GM18505 (cell line): ENCODE measurements around the gene C1orf167.

Experiments used
- ATAC-seq: cut with Tn5 transposase; IDR thresholded peaks from one replicate; pipeline ENCODE4 v1.9.1; 2021; ENCODE audit not compliant: unreplicated experiment
- POLR2A ChIP-seq: IDR thresholded peaks from 4 replicates; pipeline ENCODE4 v1.6.1; 2011; ENCODE audit warnings: borderline replicate concordance; ENCODE audit not compliant: insufficient read depth, insufficient read length; ENCODE audit errors: extremely low read depth

The C1orf167 gene

GRCh38 chr1:11807133-11807532 is 45.1 kb downstream of the C1orf167 start:
- no peak for ATAC-seq
- TF ChIP-seq POLR2A: no peak

- no peak for TF ChIP-seq POLR2A
- no peak for ATAC-seq
Measured at GRCh38 chr1:11813021-11813420, 51.0 kb downstream of the C1orf167 start.

GRCh38 chr1:11817192-11817591 is 55.2 kb downstream of the C1orf167 start:
- ATAC-seq: no peak
- no peak for TF ChIP-seq POLR2A

GRCh38 chr1:11822091-11822490 is 60.1 kb downstream of the C1orf167 start:
- no peak for ATAC-seq
- TF ChIP-seq POLR2A: no peak

GRCh38 chr1:11823366-11824137 is 61.6 kb downstream of the C1orf167 start:
- no peak for TF ChIP-seq POLR2A
- no peak for ATAC-seq

- no peak for ATAC-seq
- no peak for TF ChIP-seq POLR2A
Measured at GRCh38 chr1:11825131-11825530, 63.1 kb downstream of the C1orf167 start.

GRCh38 chr1:11826946-11827345 is 65.0 kb downstream of the C1orf167 start:
- no peak for TF ChIP-seq POLR2A
- ATAC-seq: no peak

GRCh38 chr1:11828511-11828910 is 66.5 kb downstream of the C1orf167 start:
- TF ChIP-seq POLR2A: no peak
- ATAC-seq: no peak

- no peak for ATAC-seq
- TF ChIP-seq POLR2A: no peak
Measured at GRCh38 chr1:11831945-11832725, 70.1 kb downstream of the C1orf167 start.

- TF ChIP-seq POLR2A: no peak
- no peak for ATAC-seq
Measured at GRCh38 chr1:11833497-11833896, 71.5 kb downstream of the C1orf167 start.

GRCh38 chr1:11833900-11834299 is 71.9 kb downstream of the C1orf167 start:
- TF ChIP-seq POLR2A: no peak
- no peak for ATAC-seq

GRCh38 chr1:11835441-11836225 is 73.6 kb downstream of the C1orf167 start:
- no peak for ATAC-seq
- no peak for TF ChIP-seq POLR2A
